Sigmoid colon (tissue), 4 donors: ENCODE results near the gene SEPTIN7.

Source experiments
- EP300 ChIP-seq, 4 donors: sonication (generic); formaldehyde crosslinking; IDR thresholded peaks; one replicate each; pipeline ENCODE4 v1.6.1; 2017; ENCODE audit warnings: antibody characterized with exemption in 4 of 4
- POLR2AphosphoS5 ChIP-seq, 4 donors: sonication (generic); formaldehyde crosslinking; IDR thresholded peaks; one replicate each; pipeline ENCODE4 v1.6.1; 2017; ENCODE audit warnings: antibody characterized with exemption in 4 of 4
- TF ChIP-seq, protein P1 (sequence below), 4 experiments: fragments of 450-650 bp in 3 of 4; fragments of 200-600 bp in 1 of 4; IDR thresholded peaks; one replicate each; pipeline ENCODE4 v1.5.1; 2016 to 2019; ENCODE audit warnings: antibody characterized with exemption in 4 of 4, mild to moderate bottlenecking in 3 of 4, moderate library complexity in 2 of 4

DNA sequence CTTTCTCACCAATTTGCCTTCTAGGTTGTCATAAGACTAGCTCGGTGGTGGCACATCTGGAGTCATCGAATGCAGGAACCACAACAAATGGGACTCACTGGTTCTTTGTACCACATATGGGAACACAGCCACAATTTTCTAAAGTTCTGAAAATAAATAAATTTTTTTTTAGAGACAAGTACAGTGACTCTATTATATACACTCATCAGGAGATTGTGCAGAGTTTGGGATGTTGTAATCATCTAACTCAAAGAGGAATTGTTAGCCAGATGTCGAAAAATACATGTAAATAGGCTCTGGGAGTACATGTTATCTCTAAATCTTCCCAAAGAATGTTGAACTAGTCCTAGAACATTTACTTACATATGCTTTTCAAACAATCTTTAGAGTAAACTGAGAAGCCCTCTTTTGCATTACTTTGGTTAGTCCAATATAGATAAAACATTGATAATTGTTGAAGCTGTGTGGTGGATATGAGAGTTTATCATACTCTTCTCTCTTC lies 19.6 kb upstream of the SEPTIN7 start:
- TF ChIP-seq, protein P1, sequence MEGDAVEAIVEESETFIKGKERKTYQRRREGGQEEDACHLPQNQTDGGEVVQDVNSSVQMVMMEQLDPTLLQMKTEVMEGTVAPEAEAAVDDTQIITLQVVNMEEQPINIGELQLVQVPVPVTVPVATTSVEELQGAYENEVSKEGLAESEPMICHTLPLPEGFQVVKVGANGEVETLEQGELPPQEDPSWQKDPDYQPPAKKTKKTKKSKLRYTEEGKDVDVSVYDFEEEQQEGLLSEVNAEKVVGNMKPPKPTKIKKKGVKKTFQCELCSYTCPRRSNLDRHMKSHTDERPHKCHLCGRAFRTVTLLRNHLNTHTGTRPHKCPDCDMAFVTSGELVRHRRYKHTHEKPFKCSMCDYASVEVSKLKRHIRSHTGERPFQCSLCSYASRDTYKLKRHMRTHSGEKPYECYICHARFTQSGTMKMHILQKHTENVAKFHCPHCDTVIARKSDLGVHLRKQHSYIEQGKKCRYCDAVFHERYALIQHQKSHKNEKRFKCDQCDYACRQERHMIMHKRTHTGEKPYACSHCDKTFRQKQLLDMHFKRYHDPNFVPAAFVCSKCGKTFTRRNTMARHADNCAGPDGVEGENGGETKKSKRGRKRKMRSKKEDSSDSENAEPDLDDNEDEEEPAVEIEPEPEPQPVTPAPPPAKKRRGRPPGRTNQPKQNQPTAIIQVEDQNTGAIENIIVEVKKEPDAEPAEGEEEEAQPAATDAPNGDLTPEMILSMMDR (IDR thresholded peaks at IDR 0.05): no peak
- TF ChIP-seq EP300 (IDR thresholded peaks at IDR 0.05) (no peak), POLR2AphosphoS5 (IDR thresholded peaks at IDR 0.05) (no peak)
